ENCODE measurements around the gene NPR2.

The NPR2 gene

GRCh38 chr9:35753466-35753865 is 37.9 kb upstream of the NPR2 start:
- peaks cover 21% of the 10 kb centered on the region for H3K36me3 ChIP-seq
- H3K27me3 ChIP-seq (ENCODE audit: insufficient read depth, low read depth, severe bottlenecking): no peaks in the 10 kb centered on the region
- H3K4me3 ChIP-seq (ENCODE audit: low read depth, low read length): no peak overlapping the region
- no peak overlapping the region for H3K27ac ChIP-seq
- DNase-seq: no peak
- H3K9me3 ChIP-seq (ENCODE audit: severe bottlenecking): no peaks in the 10 kb centered on the region
- TF ChIP-seq CTCF (IDR thresholded peaks at IDR 0.05; ENCODE audit: low read depth, low read length): no peak

- no peak for TF ChIP-seq CTCF (IDR thresholded peaks at IDR 0.05; ENCODE audit: low read depth, low read length)
- H3K27ac ChIP-seq: no peak within 1 kb of the TSS
- H3K27me3 ChIP-seq (ENCODE audit: insufficient read depth, low read depth, severe bottlenecking): no peaks in the 10 kb centered on the region
- H3K36me3 ChIP-seq: peaks cover 21% of the 10 kb centered on the region
- H3K9me3 ChIP-seq (ENCODE audit: severe bottlenecking): no peaks in the 10 kb centered on the region
- H3K4me3 ChIP-seq (ENCODE audit: low read depth, low read length): no peak within 1 kb of the TSS
- no peak for DNase-seq
Observed at GRCh38 chr9:35754264-35754663, 37.1 kb upstream of the NPR2 start, which contains the start of gene MSMP. TSS of gene MSMP (minus strand) at chr9:35754276. CDS start at chr9:35754129, 147 bp downstream.

GRCh38 chr9:35755071-35755470 is 36.3 kb upstream of the NPR2 start:
- H3K27me3 ChIP-seq (ENCODE audit: insufficient read depth, low read depth, severe bottlenecking): no peaks in the 10 kb centered on the region
- no peak overlapping the region for H3K27ac ChIP-seq
- no peak overlapping the region for H3K4me3 ChIP-seq (ENCODE audit: low read depth, low read length)
- no peak for TF ChIP-seq CTCF (IDR thresholded peaks at IDR 0.05; ENCODE audit: low read depth, low read length)
- no peak for DNase-seq
- peaks cover 21% of the 10 kb centered on the region for H3K36me3 ChIP-seq
- H3K9me3 ChIP-seq (ENCODE audit: severe bottlenecking): no peaks in the 10 kb centered on the region

GRCh38 chr9:35756275-35757225 is 34.8 kb upstream of the NPR2 start:
- Histone ChIP-seq H3K27ac (peak overlapping the region; percentile 87), H3K27me3 (ENCODE audit: insufficient read depth, low read depth, severe bottlenecking) (no peaks in the 10 kb centered on the region), H3K36me3 (peaks cover 26% of the 10 kb centered on the region), H3K9me3 (ENCODE audit: severe bottlenecking) (no peaks in the 10 kb centered on the region), H3K4me3 (ENCODE audit: low read depth, low read length) (peak overlapping the region; percentile 90)
- peak; percentile 90 for DNase-seq
- TF ChIP-seq CTCF (IDR thresholded peaks at IDR 0.05; ENCODE audit: low read depth, low read length): peak; percentile 85

GRCh38 chr9:35757226-35757891 is 34.0 kb upstream of the NPR2 start:
- H3K9me3 ChIP-seq (ENCODE audit: severe bottlenecking): no peaks in the 10 kb centered on the region
- peak overlapping the region; percentile 87 for H3K27ac ChIP-seq
- no peaks in the 10 kb centered on the region for H3K27me3 ChIP-seq (ENCODE audit: insufficient read depth, low read depth, severe bottlenecking)
- H3K36me3 ChIP-seq: peaks cover 23% of the 10 kb centered on the region
- DNase-seq: peak; percentile 46
- TF ChIP-seq CTCF (IDR thresholded peaks at IDR 0.05; ENCODE audit: low read depth, low read length): no peak
- H3K4me3 ChIP-seq (ENCODE audit: low read depth, low read length): peak overlapping the region; percentile 90

Data from WERI-Rb-1 (cell line).